ENCODE measurements around the gene FBLN1. TPM values are rescaled to one million over a fixed set of nuclear protein-coding genes. Genes with fewer than 3 reads are reported as not detected.

The FBLN1 gene
- total and polyA plus RNA-seq, 2 of the 8 experiments (the other 6 are each of a cell fraction or from before 2014, with no cell fraction given) = 159 to 168 TPM

GRCh38 chr22:45616432-45616831 lies 113.7 kb downstream of the FBLN1 start (continued):
- TF ChIP-seq CHD7 (IDR thresholded peaks at IDR 0.05; ENCODE audit: insufficient replicate concordance, low read length) = no peak

All from H1 (cell line).